B cell (primary cell): Measurements from ENCODE around the gene ROBO2. TPM values are rescaled to one million over a fixed set of nuclear protein-coding genes. Genes with fewer than 3 reads are reported as not detected.
A peak's percentile ranks its signal among the peaks of the same experiment; 100 is the strongest.

ENCODE experiments used
- ATAC-seq: fragments of 200-7000 bp; cut with Tn5 transposase; one replicate; pipeline ENCODE4 v1.10.0; 2021; ENCODE audit warnings: low read depth, mild to moderate bottlenecking, moderate number of reproducible peaks, moderate library complexity
- CTCF ChIA-PET: fragments of 350-600 bp; sonication (Branson Sonifier 250); formaldehyde crosslinking; loops from one replicate; lab custom pipeline; 2021; ENCODE audit warnings: antibody characterized with exemption, inconsistent platforms; lab: Charles Lee
- POLR2A ChIA-PET: fragments of 350-600 bp; sonication (Branson Sonifier 250); formaldehyde crosslinking; loops from one replicate; lab custom pipeline; 2021; ENCODE audit warnings: antibody characterized with exemption; lab: Charles Lee
- DNase-seq: peaks from one replicate; pipeline ENCODE4 v3.0.0; 2013
- H2AFZ ChIP-seq: 2 replicates; pipeline ENCODE4 v1.6.1; 2012; ENCODE audit warnings: mild to moderate bottlenecking, low read depth, low read length; ENCODE audit not compliant: insufficient read depth, poor library complexity, severe bottlenecking
- H3K27ac ChIP-seq, 2 donors: 1 replicate in 1 of 2; 2 replicates in 1 of 2; pipeline ENCODE4 v1.5.1; 2012 to 2013; ENCODE audit warnings: low read length in 2 of 2, mild to moderate bottlenecking in 2 of 2, moderate library complexity in 1 of 2
- H3K27me3 ChIP-seq, 4 experiments: fragments of 200-600 bp in 1 of 4; sonication (generic) in 1 of 4; replicated peaks in 1 of 4; 1 replicate in 2 of 4; 2 replicates in 2 of 4; pipeline versions ENCODE4 v1.6.1 to v1.7.0; 2013 to 2016; ENCODE audit warnings: low read length in 3 of 4, mild to moderate bottlenecking in 2 of 4, mixed read lengths in 1 of 4, moderate library complexity in 1 of 4; ENCODE audit not compliant: insufficient read depth in 4 of 4, control insufficient read depth in 3 of 4; ENCODE audit errors: control extremely low read depth in 1 of 4
- H3K36me3 ChIP-seq, 2 experiments: replicated peaks in 1 of 2; 1 replicate in 1 of 2; 2 replicates in 1 of 2; pipeline versions ENCODE4 v1.6.1 to v1.7.1; 2013; ENCODE audit warnings: low read length in 1 of 2; ENCODE audit not compliant: insufficient read depth in 2 of 2, control insufficient read depth in 1 of 2; ENCODE audit errors: control extremely low read depth in 1 of 2, extremely low read depth in 1 of 2
- H3K4me1 ChIP-seq, 2 donors: fragments of 200-600 bp in 1 of 2; sonication (generic) in 1 of 2; 1 replicate in 1 of 2; 2 replicates in 1 of 2; pipeline versions ENCODE4 v1.5.1 to v1.6.1; 2013 to 2017; ENCODE audit warnings: low read length in 2 of 2; ENCODE audit not compliant: control insufficient read depth in 2 of 2, insufficient read depth in 2 of 2
- H3K4me2 ChIP-seq: replicated peaks from 2 replicates; pipeline ENCODE3; 2012; ENCODE audit warnings: mild to moderate bottlenecking, low read depth, low read length; ENCODE audit not compliant: poor library complexity, severe bottlenecking
- H3K4me3 ChIP-seq, 5 experiments: fragments of 200-600 bp in 1 of 5; sonication (generic) in 1 of 5; 1 replicate in 3 of 5; 2 replicates in 2 of 5; pipeline versions ENCODE4 v1.5.1 to v1.7.0; 2011 to 2016; ENCODE audit warnings: low read length in 4 of 5, mild to moderate bottlenecking in 4 of 5, low read depth in 2 of 5, control low read depth in 1 of 5, moderate library complexity in 1 of 5; ENCODE audit not compliant: insufficient read depth in 1 of 5; ENCODE audit errors: control extremely low read depth in 1 of 5, extremely low read depth in 1 of 5
- H3K79me2 ChIP-seq: fragments of 200-600 bp; sonication (generic); one replicate; pipeline ENCODE4 v1.6.0; 2016; ENCODE audit warnings: low read length; ENCODE audit not compliant: control insufficient read depth, insufficient read depth
- H3K9ac ChIP-seq: fragments of 200-600 bp; sonication (generic); 2 replicates; pipeline ENCODE4 v1.6.1; 2017; ENCODE audit warnings: mild to moderate bottlenecking, low read length, moderate library complexity
- H3K9me3 ChIP-seq, 3 donors: one replicate each; pipeline versions ENCODE4 v1.6.1 to v1.7.1; 2013; ENCODE audit warnings: low read length in 2 of 3; ENCODE audit not compliant: control insufficient read depth in 2 of 3, insufficient read depth in 1 of 3; ENCODE audit errors: control extremely low read depth in 1 of 3
- H4K20me1 ChIP-seq: 2 replicates; pipeline ENCODE4 v1.6.0; 2012; ENCODE audit warnings: mild to moderate bottlenecking, low read length; ENCODE audit not compliant: insufficient read depth, control insufficient read depth, poor library complexity, severe bottlenecking
- H3K27ac Mint-ChIP-seq: one replicate; pipeline ENCODE4 v1.8.0; 2021; ENCODE audit warnings: mixed read lengths
- H3K27me3 Mint-ChIP-seq: one replicate; pipeline ENCODE4 v1.8.0; 2021; ENCODE audit warnings: mixed read lengths
- H3K4me1 Mint-ChIP-seq: one replicate; pipeline ENCODE4 v1.8.0; 2021; ENCODE audit warnings: mixed read lengths
- H3K4me3 Mint-ChIP-seq: one replicate; pipeline ENCODE4 v1.8.0; 2021; ENCODE audit warnings: mixed read lengths
- H3K9me3 Mint-ChIP-seq: one replicate; pipeline ENCODE4 v1.8.0; 2022; ENCODE audit warnings: mixed read lengths; ENCODE audit not compliant: insufficient read depth
- EZH2 ChIP-seq: IDR thresholded peaks from 2 replicates; pipeline ENCODE4 v1.6.1; 2012; ENCODE audit warnings: borderline replicate concordance, low read depth, mild to moderate bottlenecking, moderate library complexity, low read length; ENCODE audit not compliant: insufficient read depth, poor library complexity, severe bottlenecking
- WGBS: methylation state at CpG from one replicate; pipeline ENCODE4 v1.1.5; 2013; ENCODE audit warnings: missing lambda C conversion rate; ENCODE audit not compliant: insufficient coverage; 5-methylcytosine and 5-hydroxymethylcytosine counted together
- intact Hi-C: fragments of 100-400 bp; cut with micrococcal nuclease; formaldehyde crosslinking; loops from one replicate; pipeline ENCODE4 v1.10.0; 2022
- polyA plus RNA-seq: library from polyadenylated mRNA; depleted of rRNA; stranded (reverse); fragments of >200 nt; gene quantifications from 2 replicates; pipeline ENCODE4 v1.2.3, GENCODE V29; 2012
- total RNA-seq, 2 donors: library from RNA; stranded (reverse); fragments of 120-200 nt in 1 of 2; gene quantifications; 1 replicate in 1 of 2; 2 replicates in 1 of 2; pipeline versions ENCODE4 v1.2.3 to v1.2.4, GENCODE V29; 2013 to 2022
- TF ChIP-seq, protein P1 (sequence below): fragments of 200-600 bp; IDR thresholded peaks from one replicate; pipeline ENCODE4 v1.8.0; 2022; ENCODE audit warnings: antibody characterized with exemption, mild to moderate bottlenecking

Gene ROBO2
- total and polyA plus RNA-seq, 2 donors (not counting 1 experiment from before 2014, with no cell fraction given) = not detected

DNA sequence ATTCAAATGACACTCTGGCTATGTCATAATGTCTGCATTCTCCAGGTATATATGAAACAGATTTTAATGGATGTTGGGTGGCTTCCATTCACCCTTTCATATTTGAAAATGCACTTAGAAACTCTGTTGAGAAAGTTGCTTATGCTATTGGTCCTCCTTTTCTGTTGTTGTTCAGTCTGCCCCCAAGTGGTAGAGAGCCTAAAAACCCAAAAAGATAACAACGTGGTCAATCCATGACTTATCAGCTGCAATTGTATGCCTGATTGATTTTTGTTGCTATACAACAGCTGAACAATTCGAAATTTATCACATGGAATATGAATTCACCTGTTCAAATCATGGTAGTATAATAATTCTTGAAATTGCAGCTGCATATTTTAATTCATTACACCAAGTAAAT is 279.8 kb downstream of the ROBO2 start:
- H3K4me3 ChIP-seq = no peak overlapping the region
- H3K27me3 ChIP-seq = no peaks in the 10 kb centered on the region
- no peak overlapping the region for H3K27ac ChIP-seq
- TF ChIP-seq EZH2 = no peak
- TF ChIP-seq, protein P1, sequence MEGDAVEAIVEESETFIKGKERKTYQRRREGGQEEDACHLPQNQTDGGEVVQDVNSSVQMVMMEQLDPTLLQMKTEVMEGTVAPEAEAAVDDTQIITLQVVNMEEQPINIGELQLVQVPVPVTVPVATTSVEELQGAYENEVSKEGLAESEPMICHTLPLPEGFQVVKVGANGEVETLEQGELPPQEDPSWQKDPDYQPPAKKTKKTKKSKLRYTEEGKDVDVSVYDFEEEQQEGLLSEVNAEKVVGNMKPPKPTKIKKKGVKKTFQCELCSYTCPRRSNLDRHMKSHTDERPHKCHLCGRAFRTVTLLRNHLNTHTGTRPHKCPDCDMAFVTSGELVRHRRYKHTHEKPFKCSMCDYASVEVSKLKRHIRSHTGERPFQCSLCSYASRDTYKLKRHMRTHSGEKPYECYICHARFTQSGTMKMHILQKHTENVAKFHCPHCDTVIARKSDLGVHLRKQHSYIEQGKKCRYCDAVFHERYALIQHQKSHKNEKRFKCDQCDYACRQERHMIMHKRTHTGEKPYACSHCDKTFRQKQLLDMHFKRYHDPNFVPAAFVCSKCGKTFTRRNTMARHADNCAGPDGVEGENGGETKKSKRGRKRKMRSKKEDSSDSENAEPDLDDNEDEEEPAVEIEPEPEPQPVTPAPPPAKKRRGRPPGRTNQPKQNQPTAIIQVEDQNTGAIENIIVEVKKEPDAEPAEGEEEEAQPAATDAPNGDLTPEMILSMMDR = no peak
- no peaks in the 10 kb centered on the region for H3K4me1 Mint-ChIP-seq
- H2AFZ ChIP-seq = no peak overlapping the region
- no peaks in the 10 kb centered on the region for H3K27me3 Mint-ChIP-seq
- intact Hi-C loops = no loop called here
- POLR2A ChIA-PET = no interaction called here
- H3K27ac Mint-ChIP-seq = no peak overlapping the region
- no peaks in the 10 kb centered on the region for H3K79me2 ChIP-seq
- CTCF ChIA-PET = no interaction called here
- no peaks in the 10 kb centered on the region for H3K4me1 ChIP-seq
- H4K20me1 ChIP-seq = no peaks in the 10 kb centered on the region
- H3K4me3 Mint-ChIP-seq = no peak overlapping the region
- DNase-seq = no peak
- H3K9ac ChIP-seq = no peak overlapping the region
- no peaks in the 10 kb centered on the region for H3K9me3 Mint-ChIP-seq
- no peak for ATAC-seq
- no peaks in the 10 kb centered on the region for H3K36me3 ChIP-seq
- no peak overlapping the region for H3K4me2 ChIP-seq
- WGBS = no CpG with 5 or more reads among the region's 2 CpGs
- H3K9me3 ChIP-seq = peaks cover 0 to 5% (median 0%) of the 10 kb centered on the region in 3 donors

- Mint-ChIP-seq H3K4me3 (no peak overlapping the region), H3K4me1 (no peaks in the 10 kb centered on the region), H3K27ac (no peak overlapping the region), H3K9me3 (no peaks in the 10 kb centered on the region), H3K27me3 (no peaks in the 10 kb centered on the region)
- no CpG with 5 or more reads among the region's 3 CpGs for WGBS
- ATAC-seq (no peak), DNase-seq (no peak)
- H3K9ac ChIP-seq = no peak overlapping the region
- H2AFZ ChIP-seq = no peak overlapping the region
- no peaks in the 10 kb centered on the region for H3K27me3 ChIP-seq
- CTCF ChIA-PET = interaction anchor here (0.7 kb wide), 1 partner anchor 27 kb away, joined by 4 read pairs; no protein-coding TSS in a partner anchor
- H3K4me3 ChIP-seq = no peak overlapping the region
- peaks cover 0 to 5% (median 0%) of the 10 kb centered on the region in 3 donors for H3K9me3 ChIP-seq
- intact Hi-C loops = no loop called here
- POLR2A ChIA-PET = no interaction called here
- H3K4me1 ChIP-seq = no peaks in the 10 kb centered on the region
- H3K36me3 ChIP-seq = no peaks in the 10 kb centered on the region
- H3K27ac ChIP-seq = no peak overlapping the region
- no peaks in the 10 kb centered on the region for H4K20me1 ChIP-seq
- no peaks in the 10 kb centered on the region for H3K79me2 ChIP-seq
- H3K4me2 ChIP-seq = no peak overlapping the region
- TF ChIP-seq EZH2 = no peak
- TF ChIP-seq, protein P1 = peak; percentile 79
These were observed 280.6 kb downstream of the ROBO2 start for GRCh38 chr3:77320514-77320913.
